ENCODE data around the gene SLC38A7.

SLC38A7 gene

DNA sequence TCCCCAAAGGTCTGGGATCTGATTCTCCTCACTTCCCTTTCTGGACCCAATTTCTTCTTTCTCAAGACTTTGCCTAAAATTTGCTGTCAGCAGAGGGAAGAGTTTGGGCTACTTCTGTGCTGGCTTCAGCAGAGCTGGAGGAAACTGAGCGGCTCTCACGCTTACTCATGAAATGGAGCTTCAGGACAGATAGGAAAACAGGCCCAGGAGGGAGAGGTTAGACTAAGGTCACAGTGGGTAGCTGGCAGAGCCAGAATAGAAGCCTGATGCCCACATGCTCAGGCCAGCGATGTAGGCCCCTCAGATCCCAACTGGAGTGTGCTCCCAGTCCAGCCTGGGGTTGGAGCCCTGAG, 593 bp downstream of the SLC38A7 start:
- TF ChIP-seq MYC (IDR thresholded peaks at IDR 0.05; ENCODE audit: low read depth, low read length) (no peak), POLR2A (IDR thresholded peaks at IDR 0.05; ENCODE audit: extremely low read depth, insufficient read length) (no peak)
- TF ChIP-seq, protein P1, sequence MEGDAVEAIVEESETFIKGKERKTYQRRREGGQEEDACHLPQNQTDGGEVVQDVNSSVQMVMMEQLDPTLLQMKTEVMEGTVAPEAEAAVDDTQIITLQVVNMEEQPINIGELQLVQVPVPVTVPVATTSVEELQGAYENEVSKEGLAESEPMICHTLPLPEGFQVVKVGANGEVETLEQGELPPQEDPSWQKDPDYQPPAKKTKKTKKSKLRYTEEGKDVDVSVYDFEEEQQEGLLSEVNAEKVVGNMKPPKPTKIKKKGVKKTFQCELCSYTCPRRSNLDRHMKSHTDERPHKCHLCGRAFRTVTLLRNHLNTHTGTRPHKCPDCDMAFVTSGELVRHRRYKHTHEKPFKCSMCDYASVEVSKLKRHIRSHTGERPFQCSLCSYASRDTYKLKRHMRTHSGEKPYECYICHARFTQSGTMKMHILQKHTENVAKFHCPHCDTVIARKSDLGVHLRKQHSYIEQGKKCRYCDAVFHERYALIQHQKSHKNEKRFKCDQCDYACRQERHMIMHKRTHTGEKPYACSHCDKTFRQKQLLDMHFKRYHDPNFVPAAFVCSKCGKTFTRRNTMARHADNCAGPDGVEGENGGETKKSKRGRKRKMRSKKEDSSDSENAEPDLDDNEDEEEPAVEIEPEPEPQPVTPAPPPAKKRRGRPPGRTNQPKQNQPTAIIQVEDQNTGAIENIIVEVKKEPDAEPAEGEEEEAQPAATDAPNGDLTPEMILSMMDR (IDR thresholded peaks at IDR 0.05; ENCODE audit: low read depth, low read length) = no peak
- TF ChIP-seq, protein P2, sequence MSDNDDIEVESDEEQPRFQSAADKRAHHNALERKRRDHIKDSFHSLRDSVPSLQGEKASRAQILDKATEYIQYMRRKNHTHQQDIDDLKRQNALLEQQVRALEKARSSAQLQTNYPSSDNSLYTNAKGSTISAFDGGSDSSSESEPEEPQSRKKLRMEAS (IDR thresholded peaks at IDR 0.05; ENCODE audit: low read depth, low read length) = no peak
- DNase-seq (ENCODE audit: low read depth) = peak; percentile 20
- H3K4me3 ChIP-seq (ENCODE audit: low read depth, low read length) = peak overlapping the region; percentile 79

DNA sequence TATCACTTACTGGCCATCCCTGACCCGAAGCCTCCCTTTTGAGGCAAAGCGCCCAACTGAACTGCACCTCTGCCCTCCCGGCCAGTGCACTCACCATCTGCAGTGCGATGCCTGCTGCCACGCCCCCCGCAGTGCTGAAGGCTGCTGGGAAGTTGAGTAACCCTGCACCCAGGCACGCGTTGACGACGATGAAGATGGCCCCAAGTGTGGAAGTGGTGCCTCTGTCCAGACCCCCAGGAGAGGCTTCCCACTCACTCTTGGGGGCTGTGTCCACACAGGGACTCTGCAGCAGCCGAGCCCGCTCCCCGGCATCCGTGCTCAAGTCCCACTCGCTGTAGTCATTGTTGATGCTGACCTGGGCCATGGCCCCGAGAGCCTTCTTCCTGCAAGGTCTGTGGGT, 4.8 kb downstream of the SLC38A7 start:
- no peak for DNase-seq (ENCODE audit: low read depth)
- TF ChIP-seq MYC (IDR thresholded peaks at IDR 0.05; ENCODE audit: low read depth, low read length) = no peak
- TF ChIP-seq, protein P2 (IDR thresholded peaks at IDR 0.05; ENCODE audit: low read depth, low read length) = no peak
- TF ChIP-seq, protein P1 (IDR thresholded peaks at IDR 0.05; ENCODE audit: low read depth, low read length) = no peak
- no peak for TF ChIP-seq POLR2A (IDR thresholded peaks at IDR 0.05; ENCODE audit: extremely low read depth, insufficient read length)
- no peak overlapping the region for H3K4me3 ChIP-seq (ENCODE audit: low read depth, low read length)

DNA sequence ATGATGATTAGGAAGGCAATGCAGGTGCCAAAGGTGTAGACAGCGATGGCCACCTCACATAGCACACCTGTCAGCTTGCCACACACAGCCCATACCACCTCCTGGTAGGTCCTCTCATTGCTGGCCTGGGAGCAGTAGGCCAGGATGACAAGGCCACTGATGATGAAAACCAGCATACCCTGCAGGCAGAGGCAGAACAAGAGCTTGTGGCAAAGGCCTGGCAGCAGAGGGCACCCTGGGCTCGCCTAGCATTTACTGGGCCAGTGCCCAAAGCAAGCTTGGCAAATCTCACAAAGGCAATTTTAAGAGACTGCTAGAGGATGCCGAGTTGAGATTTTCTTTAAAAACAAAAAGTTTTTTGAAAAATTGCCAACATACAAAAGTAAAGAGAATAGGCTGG, 5.9 kb downstream of the SLC38A7 start:
- DNase-seq (ENCODE audit: low read depth) = no peak
- no peak overlapping the region for H3K4me3 ChIP-seq (ENCODE audit: low read depth, low read length)
- TF ChIP-seq, protein P1 (IDR thresholded peaks at IDR 0.05; ENCODE audit: low read depth, low read length) = peak; percentile 14
- no peak for TF ChIP-seq MYC (IDR thresholded peaks at IDR 0.05; ENCODE audit: low read depth, low read length)

DNA sequence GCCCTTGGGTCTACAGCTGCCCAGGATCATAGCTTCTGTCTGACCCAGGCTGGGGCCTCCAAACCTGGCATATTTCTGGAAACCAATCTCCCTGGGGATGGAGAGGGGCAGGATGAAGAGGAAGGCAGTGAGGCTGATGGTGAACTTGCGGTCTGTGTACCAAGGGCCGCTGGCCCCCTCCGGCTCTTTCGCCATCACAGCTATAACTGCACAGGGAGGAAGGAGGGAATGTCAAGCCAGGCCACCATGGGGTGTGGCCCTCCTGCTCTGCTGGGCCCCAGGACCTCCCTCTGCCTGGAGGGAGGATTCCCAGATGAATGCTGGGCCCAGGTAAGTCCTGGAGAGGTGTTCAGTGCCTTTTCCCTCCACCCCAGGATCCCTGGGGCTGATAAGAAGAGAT, 6.3 kb downstream of the SLC38A7 start:
- DNase-seq (ENCODE audit: low read depth) = no peak
- TF ChIP-seq POLR2A (IDR thresholded peaks at IDR 0.05; ENCODE audit: extremely low read depth, insufficient read length) = no peak
- no peak for TF ChIP-seq MYC (IDR thresholded peaks at IDR 0.05; ENCODE audit: low read depth, low read length)
- TF ChIP-seq, protein P1 (IDR thresholded peaks at IDR 0.05; ENCODE audit: low read depth, low read length) = no peak
- TF ChIP-seq, protein P2 (IDR thresholded peaks at IDR 0.05; ENCODE audit: low read depth, low read length) = no peak
- H3K4me3 ChIP-seq (ENCODE audit: low read depth, low read length) = no peak overlapping the region

DNA sequence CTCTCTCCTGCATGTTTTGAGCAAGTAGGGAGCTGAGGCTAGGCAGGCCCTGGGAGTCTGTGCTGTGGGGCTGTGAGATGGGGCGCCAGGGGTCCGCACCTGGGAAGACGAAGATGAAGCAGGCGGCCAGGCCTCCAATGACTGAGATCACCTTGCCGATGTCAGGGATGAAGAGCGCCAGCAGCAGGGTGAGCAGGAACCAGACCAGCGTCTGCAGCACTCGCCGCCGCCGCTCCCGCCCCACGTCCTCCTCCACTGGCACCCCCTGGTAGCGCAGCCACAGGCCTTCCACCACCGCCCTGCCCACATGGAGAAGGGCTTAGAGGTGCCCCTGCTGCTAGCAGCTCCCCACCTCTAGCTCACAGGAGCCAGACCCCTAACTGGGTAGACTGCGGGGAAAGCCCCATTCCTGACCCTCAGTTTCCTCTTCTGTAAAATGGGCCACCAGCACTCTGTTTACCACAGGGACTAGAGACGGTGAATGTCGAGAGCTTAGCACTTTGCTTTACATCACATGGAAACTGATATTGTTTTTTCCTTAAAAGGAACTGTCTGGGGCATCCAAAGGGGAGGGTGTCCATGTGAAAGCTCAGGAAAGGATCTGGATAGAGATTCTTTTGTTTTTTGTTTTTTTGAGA, 13.5 kb downstream of the SLC38A7 start:
- no peak for TF ChIP-seq MYC (IDR thresholded peaks at IDR 0.05; ENCODE audit: low read depth, low read length)
- TF ChIP-seq, protein P1 (IDR thresholded peaks at IDR 0.05; ENCODE audit: low read depth, low read length) = no peak
- TF ChIP-seq, protein P2 (IDR thresholded peaks at IDR 0.05; ENCODE audit: low read depth, low read length) = no peak
- H3K4me3 ChIP-seq (ENCODE audit: low read depth, low read length) = no peak overlapping the region

DNA sequence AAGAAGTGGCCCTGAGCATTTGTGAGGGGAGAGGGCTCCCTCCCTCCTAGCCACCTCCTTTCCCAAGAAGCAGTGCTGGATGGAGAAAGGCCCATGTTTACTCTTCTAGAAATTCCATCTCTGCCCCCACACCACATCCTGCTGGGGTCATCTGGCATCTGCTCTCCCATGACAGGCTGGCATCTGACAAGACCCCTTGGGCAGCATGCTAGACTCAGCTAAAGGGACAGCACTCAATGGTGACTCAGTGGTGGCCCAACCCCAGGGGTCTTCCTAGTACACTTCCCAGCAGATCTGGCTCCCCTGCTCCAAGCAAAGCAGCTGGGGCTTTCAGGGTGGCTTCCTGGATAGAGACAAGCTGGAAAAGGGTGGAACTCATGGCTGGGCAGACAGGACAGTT, 14.4 kb downstream of the SLC38A7 start:
- no peak overlapping the region for H3K4me3 ChIP-seq (ENCODE audit: low read depth, low read length)
- DNase-seq (ENCODE audit: low read depth) = no peak
- TF ChIP-seq POLR2A (IDR thresholded peaks at IDR 0.05; ENCODE audit: extremely low read depth, insufficient read length) (no peak), MYC (IDR thresholded peaks at IDR 0.05; ENCODE audit: low read depth, low read length) (no peak)
- TF ChIP-seq, protein P2 (IDR thresholded peaks at IDR 0.05; ENCODE audit: low read depth, low read length) = no peak
- TF ChIP-seq, protein P1 (IDR thresholded peaks at IDR 0.05; ENCODE audit: low read depth, low read length) = no peak

More for the DNA sequence above, 13.5 kb downstream of the SLC38A7 start:
- no peak for DNase-seq (ENCODE audit: low read depth)
